Panc1 (cell line): ENCODE measurements around the gene OR9Q1. TPM values are rescaled to one million over a fixed set of nuclear protein-coding genes. Genes with fewer than 3 reads are reported as not detected.

ENCODE experiments used
- ATAC-seq: fragments of 200-7000 bp; cut with Tn5 transposase; 2 replicates; pipeline ENCODE4 v1.9.1; 2020; ENCODE audit warnings: mild to moderate bottlenecking, moderate library complexity
- BruUV-seq: library from RNA; stranded (reverse); fragments of 400-500 nt; replicated peaks from 2 replicates; lab custom pipeline; 2021; lab: Mats Ljungman, UMichigan
- CTCF ChIA-PET: fragments of 300-600 bp; sonication (Branson Sonifier 250); formaldehyde crosslinking; loops from one replicate; lab custom pipeline; 2022; ENCODE audit warnings: antibody characterized with exemption; lab: Charles Lee
- POLR2A ChIA-PET: fragments of 300-600 bp; sonication (Branson Sonifier 250); formaldehyde crosslinking; loops from one replicate; lab custom pipeline; 2022; ENCODE audit warnings: antibody characterized with exemption; lab: Charles Lee
- DNase-seq: peaks from one replicate; pipeline ENCODE4 v3.0.0-alpha.2; 2010; ENCODE audit warnings: low read depth, low spot score
- H3K27ac ChIP-seq: 2 replicates; pipeline ENCODE4 v1.5.1; 2011; ENCODE audit warnings: mild to moderate bottlenecking, low read length, inconsistent platforms
- H3K27me3 ChIP-seq: fragments of 200-500 bp; sonication (Bioruptor generic); 2 replicates; pipeline ENCODE4 v1.6.0; 2014; ENCODE audit warnings: low read length, inconsistent platforms; ENCODE audit not compliant: control insufficient read depth, insufficient read depth
- H3K36me3 ChIP-seq: fragments of 200-500 bp; sonication (Bioruptor generic); 2 replicates; pipeline ENCODE4 v1.5.1; 2014; ENCODE audit warnings: inconsistent platforms, mild to moderate bottlenecking, low read length, moderate library complexity; ENCODE audit not compliant: control insufficient read depth, insufficient read depth
- H3K4me1 ChIP-seq: 2 replicates; pipeline ENCODE4 v1.5.1; 2011; ENCODE audit warnings: inconsistent platforms, mild to moderate bottlenecking, low read length, moderate library complexity; ENCODE audit not compliant: control insufficient read depth, insufficient read depth
- H3K4me3 ChIP-seq, 2 experiments: 2 replicates each; pipeline ENCODE4 v1.5.1; 2011 to 2012; ENCODE audit warnings: low read depth in 2 of 2, low read length in 2 of 2, mild to moderate bottlenecking in 2 of 2, inconsistent platforms in 1 of 2, moderate library complexity in 1 of 2
- H3K9me3 ChIP-seq: fragments of 200-500 bp; sonication (Bioruptor generic); 2 replicates; pipeline ENCODE4 v1.5.1; 2014; ENCODE audit warnings: low read depth, mild to moderate bottlenecking, inconsistent platforms, low read length, moderate library complexity; ENCODE audit not compliant: control insufficient read depth, insufficient read depth
- POLR2AphosphoS5 ChIP-seq: IDR thresholded peaks from 2 replicates; pipeline ENCODE4 v1.6.1; 2012; ENCODE audit warnings: mild to moderate bottlenecking, low read depth, low read length, moderate library complexity
- SIN3A ChIP-seq: IDR thresholded peaks from 2 replicates; pipeline ENCODE4 v1.6.1; 2012; ENCODE audit warnings: low read depth, mild to moderate bottlenecking, low read length, moderate library complexity, borderline replicate concordance; ENCODE audit not compliant: insufficient read depth
- TCF7L2 ChIP-seq: IDR thresholded peaks from 2 replicates; pipeline ENCODE4 v1.6.1; 2011; ENCODE audit warnings: mild to moderate bottlenecking, low read depth, low read length, inconsistent platforms
- in situ Hi-C: cut with HindIII; loops from 2 replicates; pipeline ENCODE4 v1.10.0; 2016; ENCODE audit warnings: low sequenced_read_pairs, low pct_unique_long_range_greater_than_20kb
- intact Hi-C: fragments of 100-400 bp; cut with micrococcal nuclease; formaldehyde crosslinking; loops from one replicate; pipeline ENCODE4 v1.10.0; 2022; ENCODE audit not compliant: unreplicated experiment
- total RNA-seq: library from RNA; stranded (reverse); gene quantifications from one replicate; pipeline ENCODE4 v1.2.1, GENCODE V29; 2021; ENCODE audit not compliant: unreplicated experiment
- TF ChIP-seq, protein P1 (sequence below), 2 experiments: IDR thresholded peaks; 2 replicates each; pipeline ENCODE4 v1.6.1; 2011 to 2012; ENCODE audit warnings: low read depth in 2 of 2, control low read depth in 1 of 2, low read length in 1 of 2, mild to moderate bottlenecking in 1 of 2, moderate library complexity in 1 of 2; ENCODE audit not compliant: insufficient read depth in 1 of 2
- TF ChIP-seq, protein P2 (sequence below): fragments of 450-650 bp; IDR thresholded peaks from 2 replicates; pipeline ENCODE4 v1.5.1; 2017; ENCODE audit warnings: mild to moderate bottlenecking

OR9Q1 gene
- total RNA-seq, 1 experiment from 2014 or later: not detected

DNA sequence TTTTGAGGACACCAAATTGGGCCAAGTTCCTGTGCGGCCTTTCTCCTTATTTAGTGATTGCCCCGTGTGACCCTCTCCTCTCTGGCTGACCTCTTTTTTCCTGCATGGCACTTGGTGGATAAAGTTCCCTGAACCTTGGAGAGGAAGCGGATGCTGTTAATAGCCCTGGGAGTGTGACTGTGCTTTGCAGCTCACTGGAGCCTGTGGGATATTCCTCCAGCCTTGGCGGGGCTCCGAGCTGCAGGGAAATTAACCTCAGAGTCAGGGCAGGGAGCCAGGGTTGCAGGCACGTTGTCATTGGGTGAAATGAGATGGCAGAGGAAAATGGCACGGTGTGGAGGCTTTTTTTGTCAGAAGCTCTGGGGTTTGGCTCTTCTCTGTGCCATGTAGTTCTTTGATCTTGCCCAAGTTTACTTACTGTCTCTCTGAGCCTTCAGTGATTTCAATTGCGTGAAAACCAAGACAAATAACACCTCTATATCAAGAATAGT lies 965 bp downstream of the OR9Q1 start:
- H3K4me3 ChIP-seq: no peak overlapping the region
- intact Hi-C loops (no loop called here), in situ Hi-C loops (no loop called here)
- ChIA-PET POLR2A (no interaction called here), CTCF (no interaction called here)
- ATAC-seq (no peak), DNase-seq (no peak)
- H3K9me3 ChIP-seq: no peaks in the 10 kb centered on the region
- H3K27me3 ChIP-seq: no peaks in the 10 kb centered on the region; the same call in 1 of the 2 replicates
- H3K36me3 ChIP-seq: no peaks in the 10 kb centered on the region
- no peaks in the 10 kb centered on the region for H3K4me1 ChIP-seq
- H3K27ac ChIP-seq: no peak overlapping the region
- BruUV-seq: no TSS peak
- TF ChIP-seq TCF7L2 (no peak), POLR2AphosphoS5 (no peak), SIN3A (no peak)
- TF ChIP-seq, protein P1, sequence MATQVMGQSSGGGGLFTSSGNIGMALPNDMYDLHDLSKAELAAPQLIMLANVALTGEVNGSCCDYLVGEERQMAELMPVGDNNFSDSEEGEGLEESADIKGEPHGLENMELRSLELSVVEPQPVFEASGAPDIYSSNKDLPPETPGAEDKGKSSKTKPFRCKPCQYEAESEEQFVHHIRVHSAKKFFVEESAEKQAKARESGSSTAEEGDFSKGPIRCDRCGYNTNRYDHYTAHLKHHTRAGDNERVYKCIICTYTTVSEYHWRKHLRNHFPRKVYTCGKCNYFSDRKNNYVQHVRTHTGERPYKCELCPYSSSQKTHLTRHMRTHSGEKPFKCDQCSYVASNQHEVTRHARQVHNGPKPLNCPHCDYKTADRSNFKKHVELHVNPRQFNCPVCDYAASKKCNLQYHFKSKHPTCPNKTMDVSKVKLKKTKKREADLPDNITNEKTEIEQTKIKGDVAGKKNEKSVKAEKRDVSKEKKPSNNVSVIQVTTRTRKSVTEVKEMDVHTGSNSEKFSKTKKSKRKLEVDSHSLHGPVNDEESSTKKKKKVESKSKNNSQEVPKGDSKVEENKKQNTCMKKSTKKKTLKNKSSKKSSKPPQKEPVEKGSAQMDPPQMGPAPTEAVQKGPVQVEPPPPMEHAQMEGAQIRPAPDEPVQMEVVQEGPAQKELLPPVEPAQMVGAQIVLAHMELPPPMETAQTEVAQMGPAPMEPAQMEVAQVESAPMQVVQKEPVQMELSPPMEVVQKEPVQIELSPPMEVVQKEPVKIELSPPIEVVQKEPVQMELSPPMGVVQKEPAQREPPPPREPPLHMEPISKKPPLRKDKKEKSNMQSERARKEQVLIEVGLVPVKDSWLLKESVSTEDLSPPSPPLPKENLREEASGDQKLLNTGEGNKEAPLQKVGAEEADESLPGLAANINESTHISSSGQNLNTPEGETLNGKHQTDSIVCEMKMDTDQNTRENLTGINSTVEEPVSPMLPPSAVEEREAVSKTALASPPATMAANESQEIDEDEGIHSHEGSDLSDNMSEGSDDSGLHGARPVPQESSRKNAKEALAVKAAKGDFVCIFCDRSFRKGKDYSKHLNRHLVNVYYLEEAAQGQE (IDR thresholded peaks at IDR 0.05; ENCODE audit: insufficient read depth in 1 of 2, low read depth in 2 of 2, low read length in 1 of 2): no peak
- TF ChIP-seq, protein P2, sequence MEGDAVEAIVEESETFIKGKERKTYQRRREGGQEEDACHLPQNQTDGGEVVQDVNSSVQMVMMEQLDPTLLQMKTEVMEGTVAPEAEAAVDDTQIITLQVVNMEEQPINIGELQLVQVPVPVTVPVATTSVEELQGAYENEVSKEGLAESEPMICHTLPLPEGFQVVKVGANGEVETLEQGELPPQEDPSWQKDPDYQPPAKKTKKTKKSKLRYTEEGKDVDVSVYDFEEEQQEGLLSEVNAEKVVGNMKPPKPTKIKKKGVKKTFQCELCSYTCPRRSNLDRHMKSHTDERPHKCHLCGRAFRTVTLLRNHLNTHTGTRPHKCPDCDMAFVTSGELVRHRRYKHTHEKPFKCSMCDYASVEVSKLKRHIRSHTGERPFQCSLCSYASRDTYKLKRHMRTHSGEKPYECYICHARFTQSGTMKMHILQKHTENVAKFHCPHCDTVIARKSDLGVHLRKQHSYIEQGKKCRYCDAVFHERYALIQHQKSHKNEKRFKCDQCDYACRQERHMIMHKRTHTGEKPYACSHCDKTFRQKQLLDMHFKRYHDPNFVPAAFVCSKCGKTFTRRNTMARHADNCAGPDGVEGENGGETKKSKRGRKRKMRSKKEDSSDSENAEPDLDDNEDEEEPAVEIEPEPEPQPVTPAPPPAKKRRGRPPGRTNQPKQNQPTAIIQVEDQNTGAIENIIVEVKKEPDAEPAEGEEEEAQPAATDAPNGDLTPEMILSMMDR: no peak

DNA sequence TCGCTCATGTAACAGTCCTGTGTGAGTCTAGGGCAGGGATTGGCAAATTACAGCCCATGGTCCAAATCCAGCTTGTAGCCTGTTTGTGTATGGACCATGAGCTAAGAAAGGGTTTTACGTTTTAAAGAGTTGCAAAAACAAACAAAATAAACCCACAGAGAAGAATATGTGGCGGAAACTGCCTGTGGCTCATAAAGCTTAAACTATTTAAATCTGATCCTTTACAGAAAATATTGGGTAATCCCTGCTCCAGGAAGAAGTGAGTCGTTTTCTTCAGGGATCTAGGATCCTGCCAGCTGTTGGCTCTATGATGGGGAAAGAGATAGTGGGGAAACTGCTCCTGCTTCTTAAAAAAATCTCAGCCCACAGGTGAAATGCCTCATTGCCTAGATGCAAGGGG lies 3.7 kb downstream of the OR9Q1 start:
- CTCF ChIA-PET: no interaction called here
- POLR2A ChIA-PET: no interaction called here
- Histone ChIP-seq H3K4me3 (no peak overlapping the region), H3K9me3 (no peaks in the 10 kb centered on the region), H3K4me1 (no peaks in the 10 kb centered on the region), H3K27me3 (no peaks in the 10 kb centered on the region; the same call in 1 of the 2 replicates), H3K27ac (no peak overlapping the region), H3K36me3 (no peaks in the 10 kb centered on the region)
- no peak for DNase-seq
- in situ Hi-C loops: no loop called here
- ATAC-seq: no peak
- no TSS peak for BruUV-seq
- TF ChIP-seq POLR2AphosphoS5 (no peak), SIN3A (no peak)
- TF ChIP-seq, protein P2: no peak
- intact Hi-C loops: no loop called here
